ENCODE measurements around the gene OSTF1.

The OSTF1 gene

GRCh38 chr9:75140261-75140660, 51.9 kb downstream of the OSTF1 start:
- no peak overlapping the region for H3K4me3 ChIP-seq (ENCODE audit: low read depth, low read length)
- CTCF ChIA-PET: no interaction called here
- DNase-seq (ENCODE audit: low read depth, low spot score): no peak
- TF ChIP-seq CTCF (IDR thresholded peaks at IDR 0.05; ENCODE audit: insufficient read depth, low read length, missing control alignments): no peak
- POLR2A ChIA-PET: no interaction called here

GRCh38 chr9:75142202-75142601, 53.9 kb downstream of the OSTF1 start:
- ChIA-PET POLR2A (no interaction called here), CTCF (no interaction called here)
- TF ChIP-seq CTCF (IDR thresholded peaks at IDR 0.05; ENCODE audit: insufficient read depth, low read length, missing control alignments): no peak
- no peak overlapping the region for H3K4me3 ChIP-seq (ENCODE audit: low read depth, low read length)
- no peak for DNase-seq (ENCODE audit: low read depth, low spot score)

- H3K4me3 ChIP-seq (ENCODE audit: low read depth, low read length): no peak overlapping the region
- CTCF ChIA-PET: interaction anchor here (1.0 to 1.1 kb wide), 2 partner anchors 40 to 195 kb away, joined by 3 to 5 read pairs; no protein-coding TSS in a partner anchor
- TF ChIP-seq CTCF (IDR thresholded peaks at IDR 0.05; ENCODE audit: insufficient read depth, low read length, missing control alignments): no peak
- POLR2A ChIA-PET: interaction anchor here (1.1 kb wide), 1 partner anchor 58 kb away, joined by 5 read pairs; the partner anchor contains the start of genes NMRK1 and OSTF1
- no peak for DNase-seq (ENCODE audit: low read depth, low spot score)
Observed at GRCh38 chr9:75146229-75146628, 57.9 kb downstream of the OSTF1 start.

GRCh38 chr9:75147638-75148037, 59.3 kb downstream of the OSTF1 start:
- ChIA-PET POLR2A (no interaction called here), CTCF (no interaction called here)
- H3K4me3 ChIP-seq (ENCODE audit: low read depth, low read length): no peak overlapping the region
- no peak for DNase-seq (ENCODE audit: low read depth, low spot score)
- TF ChIP-seq CTCF (IDR thresholded peaks at IDR 0.05; ENCODE audit: insufficient read depth, low read length, missing control alignments): no peak

- no peak for TF ChIP-seq CTCF (IDR thresholded peaks at IDR 0.05; ENCODE audit: insufficient read depth, low read length, missing control alignments)
- ChIA-PET CTCF (interaction anchor here (1.3 to 1.6 kb wide), 2 partner anchors 37 to 373 kb away, joined by 3 to 7 read pairs; no protein-coding TSS in a partner anchor), POLR2A (interaction anchor here (1.0 to 1.1 kb wide), 2 partner anchors 18 to 60 kb away, joined by 3 read pairs; partner anchors contain the start of genes NMRK1 and OSTF1)
- no peak overlapping the region for H3K4me3 ChIP-seq (ENCODE audit: low read depth, low read length)
- peak; percentile 93 for DNase-seq (ENCODE audit: low read depth, low spot score)
Observed at GRCh38 chr9:75148561-75148960, 60.2 kb downstream of the OSTF1 start.

GRCh38 chr9:75149841-75150241, 61.5 kb downstream of the OSTF1 start:
- POLR2A ChIA-PET: no interaction called here
- no peak overlapping the region for H3K4me3 ChIP-seq (ENCODE audit: low read depth, low read length)
- no peak for TF ChIP-seq CTCF (IDR thresholded peaks at IDR 0.05; ENCODE audit: insufficient read depth, low read length, missing control alignments)
- DNase-seq (ENCODE audit: low read depth, low spot score): no peak
- CTCF ChIA-PET: interaction anchor here (1.4 kb wide), 1 partner anchor 35 kb away, joined by 3 read pairs; no protein-coding TSS in a partner anchor
